Neural cell (in vitro differentiated cells): ENCODE results near the gene TMEM117.

ENCODE experiments used
- CTCF ChIP-seq: fragments of 450-650 bp; IDR thresholded peaks from 2 replicates; pipeline ENCODE4 v1.5.1; 2014; ENCODE audit warnings: antibody characterized with exemption, mild to moderate bottlenecking, moderate library complexity; ENCODE audit not compliant: poor library complexity, severe bottlenecking
- EP300 ChIP-seq: fragments of 450-650 bp; conservative IDR thresholded peaks from 2 replicates; pipeline ENCODE4 v1.6.1; 2014; ENCODE audit warnings: antibody characterized with exemption, mild to moderate bottlenecking, moderate library complexity; ENCODE audit not compliant: poor library complexity, severe bottlenecking
- EZH2 ChIP-seq: fragments of 200-600, 300-800 bp; shearing (Covaris generic), sonication (generic); IDR thresholded peaks from 2 replicates; pipeline ENCODE4 v1.6.1; 2014; ENCODE audit warnings: antibody characterized with exemption, low read length, borderline replicate concordance, mild to moderate bottlenecking; ENCODE audit not compliant: insufficient read depth, poor library complexity, severe bottlenecking
- RAD21 ChIP-seq: fragments of 450-650 bp; conservative IDR thresholded peaks from 2 replicates; pipeline ENCODE4 v1.6.1; 2014; ENCODE audit warnings: antibody characterized with exemption, mild to moderate bottlenecking, moderate library complexity

GRCh38 chr12:44098786-44099185, 262.9 kb downstream of the TMEM117 start:
- TF ChIP-seq EP300 (no peak), CTCF (no peak), EZH2 (no peak), RAD21 (no peak)
